ENCODE results near the gene WWOX. TPM values are rescaled to one million over a fixed set of nuclear protein-coding genes. Genes with fewer than 3 reads are reported as not detected.

Gene WWOX
- total RNA-seq, 1 experiment from 2014 or later: 79.9 TPM

DNA sequence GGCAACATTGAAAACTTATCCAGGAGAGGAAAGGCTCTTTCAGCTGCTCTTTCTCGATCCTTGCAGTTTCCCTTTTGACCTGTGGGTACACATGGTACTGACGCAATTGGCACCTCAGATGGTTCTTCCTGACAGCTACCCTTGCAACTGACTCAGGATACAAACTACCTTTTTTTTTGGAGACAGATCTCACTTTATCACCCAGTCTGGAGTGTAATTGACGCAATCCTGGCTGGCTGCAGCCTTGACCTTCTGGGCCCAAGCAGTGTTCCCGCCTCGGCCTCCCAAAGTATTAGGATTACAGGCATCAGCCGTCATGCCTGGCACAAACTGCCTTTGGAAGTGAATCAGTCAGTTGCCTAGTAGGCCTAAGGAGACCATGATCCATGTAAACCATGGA is 607.2 kb downstream of the WWOX start:
- POLR2A ChIA-PET (ENCODE audit: low non-redundant PET): no interaction called here
- no peaks in the 10 kb centered on the region for H3K36me3 ChIP-seq (ENCODE audit: insufficient read depth, low read length, poor library complexity, severe bottlenecking)
- H3K4me1 ChIP-seq (ENCODE audit: insufficient read depth, low read length, poor library complexity, severe bottlenecking): peaks cover 4% of the 10 kb centered on the region
- H3K4me3 ChIP-seq (ENCODE audit: low read depth, low read length, poor library complexity, severe bottlenecking): no peak overlapping the region
- TF ChIP-seq, protein P1, sequence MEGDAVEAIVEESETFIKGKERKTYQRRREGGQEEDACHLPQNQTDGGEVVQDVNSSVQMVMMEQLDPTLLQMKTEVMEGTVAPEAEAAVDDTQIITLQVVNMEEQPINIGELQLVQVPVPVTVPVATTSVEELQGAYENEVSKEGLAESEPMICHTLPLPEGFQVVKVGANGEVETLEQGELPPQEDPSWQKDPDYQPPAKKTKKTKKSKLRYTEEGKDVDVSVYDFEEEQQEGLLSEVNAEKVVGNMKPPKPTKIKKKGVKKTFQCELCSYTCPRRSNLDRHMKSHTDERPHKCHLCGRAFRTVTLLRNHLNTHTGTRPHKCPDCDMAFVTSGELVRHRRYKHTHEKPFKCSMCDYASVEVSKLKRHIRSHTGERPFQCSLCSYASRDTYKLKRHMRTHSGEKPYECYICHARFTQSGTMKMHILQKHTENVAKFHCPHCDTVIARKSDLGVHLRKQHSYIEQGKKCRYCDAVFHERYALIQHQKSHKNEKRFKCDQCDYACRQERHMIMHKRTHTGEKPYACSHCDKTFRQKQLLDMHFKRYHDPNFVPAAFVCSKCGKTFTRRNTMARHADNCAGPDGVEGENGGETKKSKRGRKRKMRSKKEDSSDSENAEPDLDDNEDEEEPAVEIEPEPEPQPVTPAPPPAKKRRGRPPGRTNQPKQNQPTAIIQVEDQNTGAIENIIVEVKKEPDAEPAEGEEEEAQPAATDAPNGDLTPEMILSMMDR (conservative IDR thresholded peaks at IDR 0.05; ENCODE audit: low read depth, low read length): no peak
- TF ChIP-seq EZH2 (IDR thresholded peaks at IDR 0.05; ENCODE audit: borderline replicate concordance, low read depth, low read length, poor library complexity, severe bottlenecking): no peak
- H3K27me3 ChIP-seq (replicated peaks; ENCODE audit: insufficient read depth, low read depth, low read length, poor library complexity): no peaks in the 10 kb centered on the region
- no peak overlapping the region for H3K27ac ChIP-seq (ENCODE audit: low read depth, low read length, poor library complexity, severe bottlenecking)
- intact Hi-C loops (cut with micrococcal nuclease; ENCODE audit: unreplicated experiment): no loop called here
- CTCF ChIA-PET: no interaction called here
- no TSS peak for BruUV-seq (replicated peaks)
- H3K9me3 ChIP-seq (ENCODE audit: low read depth, low read length, poor library complexity, severe bottlenecking): peaks cover 7% of the 10 kb centered on the region
- DNase-seq (ENCODE audit: low spot score): no peak

DNA sequence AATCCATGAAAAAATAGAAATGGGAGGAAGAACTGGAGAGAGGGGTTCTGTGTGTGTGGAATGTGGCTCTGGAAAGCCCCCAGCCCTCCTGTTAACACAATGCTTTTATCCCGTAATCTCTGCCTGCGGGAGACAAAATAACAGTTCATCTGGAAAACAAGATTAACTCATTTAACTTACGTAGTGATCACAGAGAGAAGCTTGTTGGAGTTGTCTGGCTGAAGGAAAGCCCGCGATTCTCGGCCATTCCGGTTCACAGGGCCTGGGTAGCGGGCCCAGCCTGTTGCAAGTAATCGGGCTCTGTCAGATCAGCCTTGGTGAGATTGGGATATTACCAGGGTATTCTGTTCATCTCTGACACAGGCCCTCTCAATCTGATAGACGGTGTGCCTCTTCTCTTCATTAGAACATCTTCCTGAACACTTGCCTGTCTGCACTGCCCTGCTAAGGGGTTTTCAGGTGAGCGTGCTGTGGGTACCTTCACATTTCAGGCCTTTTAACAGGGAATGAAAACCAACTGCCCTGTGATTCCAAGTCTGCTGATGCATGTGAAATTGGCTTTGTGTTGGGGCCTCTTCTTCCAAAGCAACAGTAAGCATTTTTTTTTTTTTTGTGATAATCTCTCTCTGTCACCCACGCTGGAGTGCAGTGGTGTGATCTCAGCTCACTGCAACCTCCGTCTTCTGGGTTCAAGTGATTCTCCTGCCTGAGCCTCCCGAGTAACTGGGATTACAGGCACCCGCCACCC is 609.9 kb downstream of the WWOX start:
- intact Hi-C loops (cut with micrococcal nuclease; ENCODE audit: unreplicated experiment): no loop called here
- CTCF ChIA-PET: no interaction called here
- POLR2A ChIA-PET (ENCODE audit: low non-redundant PET): no interaction called here
- Histone ChIP-seq H3K27ac (ENCODE audit: low read depth, low read length, poor library complexity, severe bottlenecking) (no peak overlapping the region), H3K36me3 (ENCODE audit: insufficient read depth, low read length, poor library complexity, severe bottlenecking) (no peaks in the 10 kb centered on the region), H3K9me3 (ENCODE audit: low read depth, low read length, poor library complexity, severe bottlenecking) (peaks cover 7% of the 10 kb centered on the region), H3K27me3 (replicated peaks; ENCODE audit: insufficient read depth, low read depth, low read length, poor library complexity) (no peaks in the 10 kb centered on the region), H3K4me1 (ENCODE audit: insufficient read depth, low read length, poor library complexity, severe bottlenecking) (peaks cover 4% of the 10 kb centered on the region), H3K4me3 (ENCODE audit: low read depth, low read length, poor library complexity, severe bottlenecking) (no peak overlapping the region)
- TF ChIP-seq, protein P1 (conservative IDR thresholded peaks at IDR 0.05; ENCODE audit: low read depth, low read length): no peak
- no peak for TF ChIP-seq EZH2 (IDR thresholded peaks at IDR 0.05; ENCODE audit: borderline replicate concordance, low read depth, low read length, poor library complexity, severe bottlenecking)
- BruUV-seq (replicated peaks): no TSS peak
- DNase-seq (ENCODE audit: low spot score): peak; percentile 21

DNA sequence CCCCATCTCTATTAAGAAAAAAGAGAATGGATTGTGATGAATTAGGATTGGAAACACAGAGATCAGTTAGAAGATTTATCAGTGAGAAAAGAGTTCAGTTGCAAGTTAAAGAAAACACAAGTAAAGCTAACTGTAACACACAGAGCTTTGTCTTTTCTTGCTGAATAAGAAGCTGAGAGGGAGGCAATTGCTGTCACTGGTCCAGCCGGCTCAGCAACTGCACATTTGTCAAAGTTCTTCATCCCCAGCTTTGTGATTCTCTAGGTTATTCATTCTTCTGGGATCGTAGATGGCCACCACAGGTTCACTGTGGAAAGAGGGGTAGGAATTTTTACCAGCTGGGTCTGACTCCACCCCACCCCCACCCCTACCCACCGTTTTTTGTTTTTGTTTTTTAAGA is 615.7 kb downstream of the WWOX start:
- Histone ChIP-seq H3K4me3 (ENCODE audit: low read depth, low read length, poor library complexity, severe bottlenecking) (no peak overlapping the region), H3K9me3 (ENCODE audit: low read depth, low read length, poor library complexity, severe bottlenecking) (peaks cover 4% of the 10 kb centered on the region), H3K27me3 (replicated peaks; ENCODE audit: insufficient read depth, low read depth, low read length, poor library complexity) (no peaks in the 10 kb centered on the region), H3K27ac (ENCODE audit: low read depth, low read length, poor library complexity, severe bottlenecking) (no peak overlapping the region), H3K4me1 (ENCODE audit: insufficient read depth, low read length, poor library complexity, severe bottlenecking) (no peaks in the 10 kb centered on the region), H3K36me3 (ENCODE audit: insufficient read depth, low read length, poor library complexity, severe bottlenecking) (no peaks in the 10 kb centered on the region)
- ChIA-PET CTCF (no interaction called here), POLR2A (ENCODE audit: low non-redundant PET) (no interaction called here)
- no peak for DNase-seq (ENCODE audit: low spot score)
- intact Hi-C loops (cut with micrococcal nuclease; ENCODE audit: unreplicated experiment): no loop called here
- no peak for TF ChIP-seq EZH2 (IDR thresholded peaks at IDR 0.05; ENCODE audit: borderline replicate concordance, low read depth, low read length, poor library complexity, severe bottlenecking)
- TF ChIP-seq, protein P1 (conservative IDR thresholded peaks at IDR 0.05; ENCODE audit: low read depth, low read length): no peak
- BruUV-seq (replicated peaks): no TSS peak

Data from A673 (cell line).